Psoas muscle (tissue), 8 donors: Measurements from ENCODE around the gene MITD1. TPM values are rescaled to one million over a fixed set of nuclear protein-coding genes. Genes with fewer than 3 reads are reported as not detected.
"Not testable (repeated sequence)": the region's sequence is repeated elsewhere in the genome, so short reads cannot be mapped to it uniquely, and the experiment has no call there.

ENCODE experiments used
- ATAC-seq, 4 donors: fragments of 200-7000 bp; cut with Tn5 transposase; one replicate each; pipeline ENCODE4 v1.9.1; 2020; ENCODE audit warnings: moderate library complexity in 3 of 4, mild to moderate bottlenecking in 2 of 4
- DNase-seq, 2 donors: peaks; one replicate each; pipeline ENCODE4 v3.0.0-alpha.2; 2020
- H3K27ac ChIP-seq: fragments of 200-600 bp; one replicate; pipeline ENCODE4 v1.8.0; 2022
- H3K27me3 ChIP-seq, 3 donors: fragments of 200-600 bp in 1 of 3; one replicate each; pipeline versions ENCODE4 v1.6.1 to v1.8.0; 2013 to 2022; ENCODE audit warnings: low read length in 2 of 3, mild to moderate bottlenecking in 2 of 3, moderate library complexity in 1 of 3; ENCODE audit not compliant: insufficient read depth in 3 of 3
- H3K36me3 ChIP-seq, 2 donors: fragments of 200-600 bp in 1 of 2; one replicate each; pipeline versions ENCODE4 v1.6.1 to v1.8.0; 2013 to 2022; ENCODE audit warnings: low read depth in 1 of 2, mild to moderate bottlenecking in 1 of 2, moderate library complexity in 1 of 2; ENCODE audit not compliant: insufficient read depth in 1 of 2
- H3K4me1 ChIP-seq: fragments of 200-600 bp; one replicate; pipeline ENCODE4 v1.8.0; 2022
- H3K4me3 ChIP-seq: fragments of 200-600 bp; one replicate; pipeline ENCODE4 v1.8.0; 2022; ENCODE audit warnings: mild to moderate bottlenecking
- H3K9me3 ChIP-seq: fragments of 200-600 bp; one replicate; pipeline ENCODE4 v1.8.0; 2022
- CTCF ChIP-seq: fragments of 200-600 bp; IDR thresholded peaks from one replicate; pipeline ENCODE4 v1.8.0; 2022; ENCODE audit warnings: antibody characterized with exemption
- WGBS, 3 donors: extraction: QIAGEN DNeasy Blood & Tissue Kit; methylation state at CpG; one replicate each; pipeline versions ENCODE4 v1.1.6 to v1.1.7; 2013; 5-methylcytosine and 5-hydroxymethylcytosine counted together
- intact Hi-C, 2 donors: fragments of 100-400 bp; cut with DNase I; formaldehyde crosslinking; loops; one replicate each; pipeline versions ENCODE4 v1.11.0 to v1.14.2; 2022
- polyA plus RNA-seq, 3 donors: library from polyadenylated mRNA; stranded (reverse); fragments of 200-250 nt; gene quantifications; one replicate each; pipeline ENCODE4 v1.2.3, GENCODE V29; 2013
- total RNA-seq, 4 donors: library from RNA; stranded (reverse); fragmentation: NEBNext Ultra II Directional in 2 of 4; extraction: Animal tissue kit (Norgen Biotek cat#: 25700) in 2 of 4; gene quantifications; one replicate each; pipeline versions ENCODE4 v1.2.1 to v1.2.4, GENCODE V29; 2021 to 2023
- donor health status: healthy with polysubstance abuse.
- donor health status: DM: no; HTN: no; CAD: no; lungs with moderate emphysema.
- donor health status: Bipolar disorder and iron deficiency.
- donor health status: healthy.
- donor health status: DM: yes; HTN: yes; CAD: no.
- donor health status: DM: no; HTN: no; CAD: no.
- donor health status: DM: no; HTN: no; CAD: no.
- donor health status: DM: yes; HTN: yes; CAD: no.

Gene MITD1
- total and polyA plus RNA-seq, 7 donors, result 6.8 to 22.5 (median 9.9) TPM

GRCh38 chr2:99201959-99202678 is 21.3 kb upstream of the MITD1 start:
- 78 to 94% (median 84%) methylated on average over 4 of the region's 4 CpGs for WGBS, 3 donors
- no peak overlapping the region for H3K27ac ChIP-seq
- H3K27me3 ChIP-seq, result no peaks in the 10 kb centered on the region
- H3K36me3 ChIP-seq, result peaks cover 7 to 10% of the 10 kb centered on the region in 2 donors
- DNase-seq, result no peak
- intact Hi-C loops, result no loop called here
- no peaks in the 10 kb centered on the region for H3K9me3 ChIP-seq
- no peaks in the 10 kb centered on the region for H3K4me1 ChIP-seq
- no peak overlapping the region for H3K4me3 ChIP-seq
- peak; percentile 7 for TF ChIP-seq CTCF
- ATAC-seq, result no peak

GRCh38 chr2:99200076-99200800 is 19.4 kb upstream of the MITD1 start:
- Histone ChIP-seq H3K4me3 (no peak overlapping the region), H3K27ac (no peak overlapping the region), H3K27me3 (no peaks in the 10 kb centered on the region), H3K4me1 (no peaks in the 10 kb centered on the region), H3K9me3 (no peaks in the 10 kb centered on the region), H3K36me3 (peaks cover 7 to 29% of the 10 kb centered on the region in 2 donors)
- no peak for DNase-seq
- no peak for ATAC-seq
- no peak for TF ChIP-seq CTCF
- 88 to 95% (median 89%) methylated on average over 7 of the region's 7 CpGs for WGBS, 3 donors
- intact Hi-C loops, result no loop called here

- Histone ChIP-seq H3K9me3 (no peaks in the 10 kb centered on the region), H3K27ac (no peak overlapping the region), H3K27me3 (no peaks in the 10 kb centered on the region), H3K4me1 (no peaks in the 10 kb centered on the region), H3K4me3 (no peak overlapping the region), H3K36me3 (peaks cover 7 to 42% of the 10 kb centered on the region in 2 donors)
- intact Hi-C loops, result no loop called here
- ATAC-seq (no peak), DNase-seq (no peak)
- no peak for TF ChIP-seq CTCF
- 88 to 89% (median 88%) methylated on average over 6 of the region's 6 CpGs for WGBS, 3 donors
Observed at GRCh38 chr2:99198103-99198841, 17.4 kb upstream of the MITD1 start.

GRCh38 chr2:99192364-99192763 is 11.5 kb upstream of the MITD1 start:
- intact Hi-C loops, DNase-seq: not testable (repeated sequence)

DNA sequence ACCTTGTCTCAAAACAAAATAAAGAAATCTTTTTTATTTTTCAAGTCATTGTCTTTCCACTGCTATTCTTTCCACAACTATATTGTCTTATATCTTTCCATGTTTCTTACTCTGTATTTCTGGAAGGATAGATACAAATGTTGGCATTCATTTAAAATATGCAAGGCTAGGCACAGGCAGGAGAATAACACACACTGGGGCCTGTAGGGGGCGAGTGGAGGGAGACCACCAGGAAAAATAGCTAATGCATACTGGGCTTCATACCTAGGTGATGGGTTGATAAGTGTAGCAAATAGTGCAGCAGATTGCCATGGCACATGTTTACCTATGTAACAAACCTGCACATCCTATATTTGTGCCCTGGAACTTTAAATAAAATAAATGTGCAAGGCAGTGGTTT is 9.7 kb upstream of the MITD1 start:
- H3K4me3 ChIP-seq, result no peak overlapping the region
- H3K27me3 ChIP-seq, result no peaks in the 10 kb centered on the region
- TF ChIP-seq CTCF, result no peak
- peaks cover 0 to 65% of the 10 kb centered on the region in 2 donors for H3K36me3 ChIP-seq
- no peaks in the 10 kb centered on the region for H3K9me3 ChIP-seq
- DNase-seq (no peak), ATAC-seq (no peak)
- intact Hi-C loops, result no loop called here
- no peaks in the 10 kb centered on the region for H3K4me1 ChIP-seq
- 93 to 100% (median 95%) methylated on average over 1 of the region's 1 CpG for WGBS, 3 donors
- no peak overlapping the region for H3K27ac ChIP-seq

More at GRCh38 chr2:99192364-99192763, 11.5 kb upstream of the MITD1 start:
- ATAC-seq, H3K27ac ChIP-seq, H3K4me1 ChIP-seq, H3K27me3 ChIP-seq, H3K9me3 ChIP-seq, H3K4me3 ChIP-seq: not testable (repeated sequence)
- peaks cover 0 to 78% of the 10 kb centered on the region in 2 donors for H3K36me3 ChIP-seq
- 98 to 100% (median 98%) methylated on average over 4 of the region's 4 CpGs for WGBS, 3 donors
